ENCODE data around the gene MLLT10. TPM values are rescaled to one million over a fixed set of nuclear protein-coding genes. Genes with fewer than 3 reads are reported as not detected.
A peak's percentile ranks its signal among the peaks of the same experiment; 100 is the strongest.

Gene MLLT10
- total and polyA plus RNA-seq, 9 of the 15 experiments (the other 6 are each of a cell fraction or from before 2014, with no cell fraction given) = 18.8 to 81.4 (median 64.2) TPM

DNA sequence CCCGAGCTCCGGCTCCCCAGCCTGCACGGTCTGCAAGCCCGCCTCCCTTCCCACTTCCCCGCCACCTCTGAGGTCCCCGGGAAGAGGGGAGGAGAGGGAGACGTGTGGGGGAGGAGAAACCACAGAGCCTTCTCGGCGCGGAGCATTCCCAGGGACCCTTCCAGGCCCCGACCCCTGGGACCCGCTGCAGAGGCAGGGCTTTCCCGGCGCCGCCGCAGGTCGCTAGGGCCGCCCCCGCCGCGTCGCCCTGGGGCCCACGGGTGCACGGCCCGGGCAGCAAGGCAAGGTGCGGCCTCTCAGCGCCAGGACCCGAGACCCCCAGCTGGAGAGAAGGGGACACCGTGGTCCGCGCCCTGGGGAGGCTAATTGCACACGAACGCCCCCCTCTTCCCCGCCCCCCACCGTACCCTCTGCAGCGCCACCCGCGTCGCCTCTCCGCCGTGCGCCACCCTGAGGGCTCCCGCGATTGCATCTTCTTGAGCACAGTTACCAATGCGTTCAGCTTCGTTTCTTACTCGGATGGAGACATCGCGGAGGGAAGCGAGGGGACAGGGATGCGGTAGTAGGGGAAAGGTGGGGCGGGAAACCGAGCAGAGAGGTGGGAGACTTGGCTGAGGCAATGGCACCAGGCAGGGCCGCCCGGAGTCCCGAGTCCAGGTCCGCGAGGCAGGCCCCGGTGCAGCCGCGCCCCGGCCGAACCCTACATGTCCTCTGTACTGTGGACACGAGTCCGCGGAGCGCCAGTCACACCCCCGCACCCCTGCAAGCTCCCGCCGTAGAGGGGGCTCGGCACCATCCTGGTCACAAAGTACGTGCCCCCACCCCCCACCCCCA is 37.5 kb upstream of the MLLT10 start (continued):
- TF ChIP-seq HNRNPUL1 (IDR thresholded peaks at IDR 0.05; ENCODE audit: low read length) = no peak
- TF ChIP-seq LEF1 (IDR thresholded peaks at IDR 0.05) = no peak
- no peak for TF ChIP-seq WHSC1 (IDR thresholded peaks at IDR 0.05; ENCODE audit: low read length)
- TF ChIP-seq ETV1 (tag; conservative IDR thresholded peaks at IDR 0.05; ENCODE audit: low read depth) = no peak
- TF ChIP-seq CTBP1 (IDR thresholded peaks at IDR 0.05; ENCODE audit: borderline replicate concordance) = peak; percentile 70; the same call in 1 of the 2 replicates
- no peak for TF ChIP-seq GTF2E2 (tag; IDR thresholded peaks at IDR 0.05)
- no peak for TF ChIP-seq PREB (CRISPR knock-in tag; IDR thresholded peaks at IDR 0.05)
- no peak for TF ChIP-seq NCOA4 (IDR thresholded peaks at IDR 0.05; ENCODE audit: partially characterized antibody)
- TF ChIP-seq BRCA1 (IDR thresholded peaks at IDR 0.05) = no peak
- TF ChIP-seq BRCA1 (CRISPR knock-in tag; IDR thresholded peaks at IDR 0.05) = no peak
- TF ChIP-seq, protein P1, sequence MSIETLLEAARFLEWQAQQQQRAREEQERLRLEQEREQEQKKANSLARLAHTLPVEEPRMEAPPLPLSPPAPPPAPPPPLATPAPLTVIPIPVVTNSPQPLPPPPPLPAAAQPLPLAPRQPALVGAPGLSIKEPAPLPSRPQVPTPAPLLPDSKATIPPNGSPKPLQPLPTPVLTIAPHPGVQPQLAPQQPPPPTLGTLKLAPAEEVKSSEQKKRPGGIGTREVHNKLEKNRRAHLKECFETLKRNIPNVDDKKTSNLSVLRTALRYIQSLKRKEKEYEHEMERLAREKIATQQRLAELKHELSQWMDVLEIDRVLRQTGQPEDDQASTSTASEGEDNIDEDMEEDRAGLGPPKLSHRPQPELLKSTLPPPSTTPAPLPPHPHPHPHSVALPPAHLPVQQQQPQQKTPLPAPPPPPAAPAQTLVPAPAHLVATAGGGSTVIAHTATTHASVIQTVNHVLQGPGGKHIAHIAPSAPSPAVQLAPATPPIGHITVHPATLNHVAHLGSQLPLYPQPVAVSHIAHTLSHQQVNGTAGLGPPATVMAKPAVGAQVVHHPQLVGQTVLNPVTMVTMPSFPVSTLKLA (conservative IDR thresholded peaks at IDR 0.05) = no peak; a peak in 2 of 4 replicates
- peak; percentile 26; the same call in 1 of the 2 replicates for TF ChIP-seq MYC (IDR thresholded peaks at IDR 0.05; ENCODE audit: low read depth, low read length)
- TF ChIP-seq MYC (CRISPR knock-in tag; IDR thresholded peaks at IDR 0.05; ENCODE audit: borderline replicate concordance, low read depth) = no peak
- no peak for TF ChIP-seq ZNF696 (CRISPR knock-in tag; conservative IDR thresholded peaks at IDR 0.05)
- TF ChIP-seq FOXP1 (CRISPR knock-in tag; IDR thresholded peaks at IDR 0.05) = peak; percentile 63; the same call in 1 of the 2 replicates
- no peak for TF ChIP-seq RFX1 (IDR thresholded peaks at IDR 0.05)
- TF ChIP-seq TEAD4 (IDR thresholded peaks at IDR 0.05; ENCODE audit: low read length) = 0 out of 2 replicates have a peak, but pooled peaks have one; percentile 7
- TF ChIP-seq TEAD4 (CRISPR knock-in tag; IDR thresholded peaks at IDR 0.05; ENCODE audit: borderline replicate concordance) = no peak
- no peak for TF ChIP-seq NFATC3 (IDR thresholded peaks at IDR 0.05)
- no peak for TF ChIP-seq DACH1 (IDR thresholded peaks at IDR 0.05; ENCODE audit: partially characterized antibody)
- no peak for TF ChIP-seq NELFE (IDR thresholded peaks at IDR 0.05; ENCODE audit: insufficient read depth, insufficient read length)
- TF ChIP-seq MIER1 (IDR thresholded peaks at IDR 0.05; ENCODE audit: low read depth) = no peak
- peak; percentile 69 for TF ChIP-seq RBFOX2 (IDR thresholded peaks at IDR 0.05; ENCODE audit: low read depth, low read length)
- no peak for TF ChIP-seq ZNF282 (CRISPR knock-in tag; IDR thresholded peaks at IDR 0.05)
- no peak for TF ChIP-seq MLLT1 (IDR thresholded peaks at IDR 0.05)
